SH-SY5Y (cell line): Measurements from ENCODE around the gene MARCHF4.

Experiments used
- GATA2 ChIP-seq: IDR thresholded peaks from 2 replicates; pipeline ENCODE4 v1.6.1; 2011; ENCODE audit warnings: mild to moderate bottlenecking, low read depth, low read length
- GATA3 ChIP-seq: IDR thresholded peaks from 2 replicates; pipeline ENCODE4 v1.6.1; 2011; ENCODE audit warnings: low read depth, mild to moderate bottlenecking, low read length, moderate library complexity

- TF ChIP-seq GATA2 (no peak), GATA3 (no peak)
Observed at GRCh38 chr2:216379977-216380376, 7.7 kb upstream of the MARCHF4 start.
